Measurements from ENCODE around the gene NR1H2.

The NR1H2 gene

GRCh38 chr19:50418176-50419021 lies 42.1 kb downstream of the NR1H2 start, which contains the start of gene SPIB:
Gene SPIB (plus strand): TSS chr19:50418938. CDS start chr19:50418963, 25 bp downstream.
- no peak within 1 kb of the TSS for H3K4me3 ChIP-seq (ENCODE audit: low read depth, low read length)
- no peak for DNase-seq (ENCODE audit: low read depth)

- DNase-seq (ENCODE audit: low read depth) = no peak
Measured at GRCh38 chr19:50419022-50419579, 42.8 kb downstream of the NR1H2 start.

GRCh38 chr19:50419580-50420035 lies 43.4 kb downstream of the NR1H2 start:
- no peak for DNase-seq (ENCODE audit: low read depth)
- H3K4me3 ChIP-seq (ENCODE audit: low read depth, low read length) = no peak overlapping the region

More at GRCh38 chr19:50419022-50419579, 42.8 kb downstream of the NR1H2 start:
- no peak overlapping the region for H3K4me3 ChIP-seq (ENCODE audit: low read depth, low read length)

- H3K4me3 ChIP-seq (ENCODE audit: low read depth, low read length) = no peak overlapping the region
Measured at GRCh38 chr19:50420127-50420526, 43.9 kb downstream of the NR1H2 start.

GRCh38 chr19:50420808-50421207 lies 44.6 kb downstream of the NR1H2 start:
- no peak overlapping the region for H3K4me3 ChIP-seq (ENCODE audit: low read depth, low read length)

More at GRCh38 chr19:50420127-50420526, 43.9 kb downstream of the NR1H2 start:
- no peak for DNase-seq (ENCODE audit: low read depth)

GRCh38 chr19:50422397-50423278 lies 46.4 kb downstream of the NR1H2 start:
- DNase-seq (ENCODE audit: low read depth) = no peak
- H3K4me3 ChIP-seq (ENCODE audit: low read depth, low read length) = no peak overlapping the region

More at GRCh38 chr19:50420808-50421207, 44.6 kb downstream of the NR1H2 start:
- no peak for DNase-seq (ENCODE audit: low read depth)

- H3K4me3 ChIP-seq (ENCODE audit: low read depth, low read length) = no peak overlapping the region
- DNase-seq (ENCODE audit: low read depth) = no peak
Measured at GRCh38 chr19:50423279-50424113, 47.2 kb downstream of the NR1H2 start.

GRCh38 chr19:50425581-50425980 lies 49.3 kb downstream of the NR1H2 start:
- no peak overlapping the region for H3K4me3 ChIP-seq (ENCODE audit: low read depth, low read length)
- DNase-seq (ENCODE audit: low read depth) = no peak

GRCh38 chr19:50427318-50427925 lies 51.2 kb downstream of the NR1H2 start:
- DNase-seq (ENCODE audit: low read depth) = no peak
- H3K4me3 ChIP-seq (ENCODE audit: low read depth, low read length) = peak overlapping the region; percentile 29

GRCh38 chr19:50427997-50428425 lies 51.8 kb downstream of the NR1H2 start:
- H3K4me3 ChIP-seq (ENCODE audit: low read depth, low read length) = peak overlapping the region; percentile 29
- DNase-seq (ENCODE audit: low read depth) = peak; percentile 44

GRCh38 chr19:50428772-50429463 lies 52.7 kb downstream of the NR1H2 start:
- no peak for DNase-seq (ENCODE audit: low read depth)
- no peak overlapping the region for H3K4me3 ChIP-seq (ENCODE audit: low read depth, low read length)

GRCh38 chr19:50430888-50431342 lies 54.7 kb downstream of the NR1H2 start:
- DNase-seq (ENCODE audit: low read depth) = no peak
- peak overlapping the region; percentile 52 for H3K4me3 ChIP-seq (ENCODE audit: low read depth, low read length)

- peak overlapping the region; percentile 52 for H3K4me3 ChIP-seq (ENCODE audit: low read depth, low read length)
- DNase-seq (ENCODE audit: low read depth) = no peak
Measured at GRCh38 chr19:50431343-50432220, 55.3 kb downstream of the NR1H2 start.

- DNase-seq (ENCODE audit: low read depth) = no peak
- H3K4me3 ChIP-seq (ENCODE audit: low read depth, low read length) = peak within 1 kb of the TSS; percentile 52
Measured at GRCh38 chr19:50432221-50433028, 56.2 kb downstream of the NR1H2 start, which contains the start of gene MYBPC2. Gene MYBPC2 (plus strand): TSS chr19:50432892. CDS start chr19:50432954, 62 bp downstream.
